ENCODE measurements around the gene ASCL3. TPM values are rescaled to one million over a fixed set of nuclear protein-coding genes. Genes with fewer than 3 reads are reported as not detected.

ASCL3 gene
- total and polyA plus RNA-seq, 7 donors = not detected

GRCh38 chr11:8971924-8972316, 29.1 kb upstream of the ASCL3 start:
- intact Hi-C loops (cut with DNase I) = no loop called here
- no peaks in the 10 kb centered on the region for H3K9me3 ChIP-seq
- H3K4me3 ChIP-seq = no peak overlapping the region
- 77 to 81% (median 80%) methylated on average over 1 of the region's 1 CpG for WGBS, 3 donors
- H3K36me3 ChIP-seq (ENCODE audit: insufficient read depth in 1 of 2, low read depth in 1 of 2) = peaks cover 6 to 20% of the 10 kb centered on the region in 2 donors
- no peak for ATAC-seq
- no peak overlapping the region for H3K27ac ChIP-seq
- no peaks in the 10 kb centered on the region for H3K27me3 ChIP-seq (ENCODE audit: insufficient read depth in 3 of 3, low read length in 2 of 3)
- no peaks in the 10 kb centered on the region for H3K4me1 ChIP-seq
- DNase-seq = no peak
- no peak for TF ChIP-seq CTCF (IDR thresholded peaks at IDR 0.05)

- H3K9me3 ChIP-seq = no peaks in the 10 kb centered on the region
- H3K27ac ChIP-seq = no peak overlapping the region
- intact Hi-C loops (cut with DNase I) = no loop called here
- H3K27me3 ChIP-seq (ENCODE audit: insufficient read depth in 3 of 3, low read length in 2 of 3) = no peaks in the 10 kb centered on the region
- DNase-seq (no peak), ATAC-seq (no peak)
- no peak overlapping the region for H3K4me3 ChIP-seq
- no peaks in the 10 kb centered on the region for H3K4me1 ChIP-seq
- TF ChIP-seq CTCF (IDR thresholded peaks at IDR 0.05) = no peak
- peaks cover 6 to 26% of the 10 kb centered on the region in 2 donors for H3K36me3 ChIP-seq (ENCODE audit: insufficient read depth in 1 of 2, low read depth in 1 of 2)
- 85 to 87% (median 86%) methylated on average over 2 of the region's 2 CpGs for WGBS, 3 donors
Measured at GRCh38 chr11:8971196-8971923, 28.5 kb upstream of the ASCL3 start.

DNA sequence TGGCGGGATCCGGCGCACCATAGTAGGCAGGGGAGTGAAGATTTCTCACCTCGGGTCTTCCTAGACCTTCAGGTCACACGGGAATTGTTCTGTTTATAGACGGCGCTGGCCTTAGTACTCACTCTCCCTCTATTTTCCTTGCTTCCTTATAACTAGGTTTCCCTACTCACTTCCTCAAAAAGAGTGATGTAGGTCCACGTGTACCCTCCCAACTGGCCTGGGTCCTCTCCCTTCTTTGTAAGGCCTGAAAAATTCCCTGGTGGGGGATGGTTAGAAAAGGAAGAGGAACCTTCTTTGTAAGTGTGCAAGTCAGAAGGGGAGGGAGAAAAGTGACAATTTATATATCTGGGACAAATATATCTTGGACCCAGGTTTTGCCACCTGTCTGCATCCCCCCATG, 24.4 kb upstream of the ASCL3 start:
- ATAC-seq (no peak), DNase-seq (no peak)
- TF ChIP-seq CTCF (IDR thresholded peaks at IDR 0.05) = no peak
- Histone ChIP-seq H3K4me1 (peaks cover 25% of the 10 kb centered on the region), H3K36me3 (ENCODE audit: insufficient read depth in 1 of 2, low read depth in 1 of 2) (peaks cover 6 to 27% of the 10 kb centered on the region in 2 donors), H3K27ac (no peak overlapping the region), H3K9me3 (no peaks in the 10 kb centered on the region), H3K4me3 (no peak overlapping the region), H3K27me3 (ENCODE audit: insufficient read depth in 3 of 3, low read length in 2 of 3) (no peaks in the 10 kb centered on the region)
- intact Hi-C loops (cut with DNase I) = loop anchor here in 1 of 2 donors (10.0 kb wide), 1 partner anchor 152 kb away; a partner anchor contains a TSS
- 79 to 86% (median 83%) methylated on average over 8 of the region's 8 CpGs for WGBS, 3 donors

DNA sequence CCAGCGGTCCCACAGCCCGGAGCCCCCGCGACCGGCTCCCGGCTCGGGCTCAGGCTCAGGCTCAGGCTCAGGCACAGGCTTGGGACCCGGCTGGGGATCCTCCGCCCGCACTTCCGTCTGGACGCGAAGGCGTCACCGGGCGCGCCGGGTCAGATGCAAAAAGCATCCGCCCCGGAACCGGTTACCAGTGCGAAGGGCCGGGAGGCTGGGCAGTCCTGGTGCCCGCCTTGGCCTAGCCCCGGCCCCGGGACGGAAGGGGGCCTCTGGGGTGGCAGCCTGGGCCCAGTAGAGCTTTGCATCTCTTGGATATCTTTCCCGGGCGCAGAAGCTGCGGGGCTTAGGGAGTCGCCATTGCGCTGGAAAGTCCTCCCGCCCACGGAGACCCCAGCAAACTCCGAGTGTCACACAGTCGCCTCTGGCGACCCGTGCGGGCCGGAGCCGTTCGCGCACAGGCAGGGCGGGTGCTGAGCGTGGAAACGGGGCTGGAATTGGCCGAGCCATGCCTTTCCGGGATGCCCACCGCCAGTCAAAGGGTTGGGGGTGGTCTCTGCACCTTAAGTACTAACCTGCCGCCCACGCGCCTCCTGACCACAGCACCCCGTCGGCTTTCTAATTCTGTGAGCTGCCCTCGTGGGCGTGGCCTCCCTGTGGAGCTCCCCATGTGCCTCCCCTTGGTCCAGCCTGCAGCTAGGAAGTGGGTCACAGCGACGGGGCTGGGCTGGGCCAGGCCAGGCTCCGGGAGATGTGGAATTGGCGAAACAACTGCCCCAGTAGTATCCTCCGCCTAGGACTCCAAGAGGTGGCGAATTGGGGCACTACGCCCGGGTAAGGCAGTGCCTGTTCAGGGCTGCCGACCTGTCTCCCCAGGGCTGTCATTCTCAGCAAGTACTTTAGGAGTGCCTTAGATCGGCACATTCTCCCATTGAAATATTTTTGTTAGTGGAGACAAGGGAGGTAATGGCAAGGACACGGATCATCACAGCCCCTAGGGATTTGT, 21.8 kb upstream of the ASCL3 start, which contains the start of gene TMEM9B:
TMEM9B (minus strand) TSS at position 119 of the 997 bp plus-strand sequence. CDS start 129 bp downstream, outside the sequence.
- Histone ChIP-seq H3K27me3 (ENCODE audit: insufficient read depth in 3 of 3, low read length in 2 of 3) (no peaks in the 10 kb centered on the region), H3K4me1 (peaks cover 34% of the 10 kb centered on the region), H3K9me3 (no peaks in the 10 kb centered on the region), H3K36me3 (ENCODE audit: insufficient read depth in 1 of 2, low read depth in 1 of 2) (peaks cover 6 to 44% of the 10 kb centered on the region in 2 donors), H3K27ac (peak within 1 kb of the TSS; percentile 98), H3K4me3 (peak within 1 kb of the TSS; percentile 86)
- no peak for TF ChIP-seq CTCF (IDR thresholded peaks at IDR 0.05)
- ATAC-seq (peak; percentile 93 to 96 (median 94)), DNase-seq (peak; percentile 93 to 95)
- intact Hi-C loops (cut with DNase I) = loop anchor here (2.0 to 10.0 kb wide), 3 partner anchors 150 to 282 kb away; partner anchors contain the start of genes RPL27A (in 1 of the 2) and TRIM66 (in 1 of the 2)
- WGBS, 3 donors = 0% methylated on average over 53 to 67 of the region's 67 CpGs
